Smooth muscle cell (in vitro differentiated cells): ENCODE data around the gene TMEM131L. TPM values are rescaled to one million over a fixed set of nuclear protein-coding genes. Genes with fewer than 3 reads are reported as not detected.

Experiments
- DNase-seq: peaks from one replicate; lab custom pipeline; 2025; ENCODE audit not compliant: unreplicated experiment; lab: John Stamatoyannopoulos, UW
- H2AFZ ChIP-seq: fragments of 200-600 bp; sonication (generic); 2 replicates; pipeline ENCODE4 v1.6.0; 2016; ENCODE audit warnings: antibody characterized with exemption, low read depth, mild to moderate bottlenecking
- H3F3A ChIP-seq: fragments of 200-600 bp; sonication (generic); 2 replicates; pipeline ENCODE4 v1.6.0; 2017; ENCODE audit warnings: antibody characterized with exemption, low read depth
- H3K27ac ChIP-seq: fragments of 200-600 bp; sonication (generic); 2 replicates; pipeline ENCODE4 v1.5.1; 2016; ENCODE audit warnings: low read depth, mild to moderate bottlenecking
- H3K27me3 ChIP-seq: fragments of 200-600 bp; sonication (generic); 2 replicates; pipeline ENCODE4 v1.6.1; 2016; ENCODE audit warnings: low read depth, mild to moderate bottlenecking
- H3K36me3 ChIP-seq: fragments of 200-600 bp; sonication (generic); 2 replicates; pipeline ENCODE4 v1.5.1; 2016; ENCODE audit warnings: low read depth
- H3K4me1 ChIP-seq: fragments of 200-600 bp; sonication (generic); 2 replicates; pipeline ENCODE4 v1.5.1; 2016; ENCODE audit warnings: low read depth
- H3K4me2 ChIP-seq: fragments of 200-600 bp; sonication (generic); 2 replicates; pipeline ENCODE4 v1.6.0; 2016; ENCODE audit warnings: mild to moderate bottlenecking
- H3K4me3 ChIP-seq: fragments of 200-600 bp; sonication (generic); 2 replicates; pipeline ENCODE4 v1.5.1; 2016; ENCODE audit warnings: mild to moderate bottlenecking
- H3K79me2 ChIP-seq: fragments of 200-600 bp; sonication (generic); 2 replicates; pipeline ENCODE4 v1.6.0; 2016; ENCODE audit warnings: low read depth, mild to moderate bottlenecking
- H3K9ac ChIP-seq: fragments of 200-600 bp; sonication (generic); 2 replicates; pipeline ENCODE4 v1.6.0; 2016; ENCODE audit warnings: low read depth
- H3K9me3 ChIP-seq: fragments of 200-600 bp; sonication (generic); replicated peaks from 2 replicates; pipeline ENCODE4 v1.5.1; 2016; ENCODE audit warnings: low read depth
- H4K20me1 ChIP-seq: fragments of 200-600 bp; sonication (generic); 2 replicates; pipeline ENCODE4 v1.6.0; 2016; ENCODE audit warnings: low read depth
- CTCF ChIP-seq: fragments of 200-600 bp; sonication (generic); IDR thresholded peaks from 2 replicates; pipeline ENCODE4 v1.5.1; 2017; ENCODE audit warnings: borderline replicate concordance, mild to moderate bottlenecking, antibody characterized with exemption; ENCODE audit not compliant: insufficient read depth, poor library complexity, severe bottlenecking
- WGBS: methylation state at CpG from one replicate; pipeline ENCODE4 v1.1.7; 2016; ENCODE audit warnings: low lambda C conversion rate; 5-methylcytosine and 5-hydroxymethylcytosine counted together
- polyA plus RNA-seq: library from polyadenylated mRNA; unstranded; fragments of >200 nt; fragmentation: Nextera tagmentation; extraction: Ambion mirVana; gene quantifications from 2 replicates; pipeline ENCODE4 v1.2.1, GENCODE V29; 2016
- total RNA-seq: library from RNA; depleted of rRNA; stranded (reverse); fragments of >200 nt; gene quantifications from 2 replicates; pipeline ENCODE4 v1.2.3, GENCODE V29; 2014

Gene TMEM131L
- total and polyA plus RNA-seq, 2 experiments from 2014 or later: 4.3 to 6.7 TPM

GRCh38 chr4:153577053-153577452, 110.9 kb downstream of the TMEM131L start:
- no peaks in the 10 kb centered on the region for H3F3A ChIP-seq
- TF ChIP-seq CTCF: no peak
- no peak for DNase-seq
- no peaks in the 10 kb centered on the region for H4K20me1 ChIP-seq
- H3K9me3 ChIP-seq: no peaks in the 10 kb centered on the region
- no peaks in the 10 kb centered on the region for H3K27me3 ChIP-seq
- no peaks in the 10 kb centered on the region for H3K36me3 ChIP-seq
- no peak overlapping the region for H2AFZ ChIP-seq
- no peaks in the 10 kb centered on the region for H3K79me2 ChIP-seq
- H3K27ac ChIP-seq: no peak overlapping the region
- no peaks in the 10 kb centered on the region for H3K4me1 ChIP-seq
- H3K4me2 ChIP-seq: no peak overlapping the region
- WGBS: 91% methylated on average over 5 of the region's 5 CpGs
- H3K4me3 ChIP-seq: no peak overlapping the region
- H3K9ac ChIP-seq: no peak overlapping the region

GRCh38 chr4:153579410-153579809, 113.2 kb downstream of the TMEM131L start:
- 96% methylated on average over 4 of the region's 4 CpGs for WGBS
- Histone ChIP-seq H3K27me3 (no peaks in the 10 kb centered on the region), H2AFZ (no peak overlapping the region), H4K20me1 (no peaks in the 10 kb centered on the region), H3K4me3 (no peak overlapping the region), H3F3A (no peaks in the 10 kb centered on the region), H3K27ac (no peak overlapping the region), H3K79me2 (no peaks in the 10 kb centered on the region), H3K36me3 (no peaks in the 10 kb centered on the region), H3K9me3 (no peaks in the 10 kb centered on the region), H3K4me2 (no peak overlapping the region), H3K4me1 (no peaks in the 10 kb centered on the region), H3K9ac (no peak overlapping the region)
- TF ChIP-seq CTCF: no peak
- no peak for DNase-seq

- WGBS: 96% methylated on average over 1 of the region's 1 CpG
- Histone ChIP-seq H3K9me3 (no peaks in the 10 kb centered on the region), H3K36me3 (no peaks in the 10 kb centered on the region), H2AFZ (no peak overlapping the region), H3K9ac (no peak overlapping the region), H3K4me1 (no peaks in the 10 kb centered on the region), H3K4me2 (no peak overlapping the region), H3K79me2 (no peaks in the 10 kb centered on the region), H4K20me1 (no peaks in the 10 kb centered on the region), H3K4me3 (no peak overlapping the region), H3K27me3 (no peaks in the 10 kb centered on the region), H3F3A (no peaks in the 10 kb centered on the region), H3K27ac (no peak overlapping the region)
- no peak for TF ChIP-seq CTCF
- DNase-seq: no peak
Measured at GRCh38 chr4:153579872-153580271, 113.7 kb downstream of the TMEM131L start.

GRCh38 chr4:153582954-153583702, 117.0 kb downstream of the TMEM131L start:
- H3K27ac ChIP-seq: no peak overlapping the region
- H3K79me2 ChIP-seq: no peaks in the 10 kb centered on the region
- TF ChIP-seq CTCF: no peak
- no peak overlapping the region for H2AFZ ChIP-seq
- 95% methylated on average over 2 of the region's 2 CpGs for WGBS
- H3K9me3 ChIP-seq: no peaks in the 10 kb centered on the region
- H4K20me1 ChIP-seq: no peaks in the 10 kb centered on the region
- no peak for DNase-seq
- H3K4me3 ChIP-seq: no peak overlapping the region
- no peak overlapping the region for H3K9ac ChIP-seq
- no peaks in the 10 kb centered on the region for H3K4me1 ChIP-seq
- H3K4me2 ChIP-seq: no peak overlapping the region
- no peaks in the 10 kb centered on the region for H3K36me3 ChIP-seq
- no peaks in the 10 kb centered on the region for H3K27me3 ChIP-seq
- no peaks in the 10 kb centered on the region for H3F3A ChIP-seq
